ENCODE data around the gene SETD6.

The SETD6 gene

GRCh38 chr16:58519707-58520106 lies 4.4 kb downstream of the SETD6 start:
- no peaks in the 10 kb centered on the region for H3K27me3 ChIP-seq (ENCODE audit: low read depth)
- in situ Hi-C loops (cut with MboI; ENCODE audit: low sequenced_read_pairs) = no loop called here
- peaks cover 13% of the 10 kb centered on the region for H3K4me1 ChIP-seq
- no peak for DNase-seq (ENCODE audit: low spot score in 2 of 2)
- H3K4me3 ChIP-seq = no peak overlapping the region
- H3K36me3 ChIP-seq (replicated peaks) = peaks cover 82% of the 10 kb centered on the region
- no peaks in the 10 kb centered on the region for H3K9me3 ChIP-seq

- Histone ChIP-seq H3K4me1 (no peaks in the 10 kb centered on the region), H3K36me3 (replicated peaks) (peaks cover 89% of the 10 kb centered on the region), H3K27me3 (ENCODE audit: low read depth) (no peaks in the 10 kb centered on the region), H3K9me3 (no peaks in the 10 kb centered on the region), H3K4me3 (no peak overlapping the region)
- DNase-seq (ENCODE audit: low spot score in 2 of 2) = no peak
- in situ Hi-C loops (cut with MboI; ENCODE audit: low sequenced_read_pairs) = loop anchor here (5.0 kb wide), 1 partner anchor 42 kb away; no protein-coding TSS in a partner anchor
Observed at GRCh38 chr16:58530179-58530578, 14.9 kb downstream of the SETD6 start.

DNA sequence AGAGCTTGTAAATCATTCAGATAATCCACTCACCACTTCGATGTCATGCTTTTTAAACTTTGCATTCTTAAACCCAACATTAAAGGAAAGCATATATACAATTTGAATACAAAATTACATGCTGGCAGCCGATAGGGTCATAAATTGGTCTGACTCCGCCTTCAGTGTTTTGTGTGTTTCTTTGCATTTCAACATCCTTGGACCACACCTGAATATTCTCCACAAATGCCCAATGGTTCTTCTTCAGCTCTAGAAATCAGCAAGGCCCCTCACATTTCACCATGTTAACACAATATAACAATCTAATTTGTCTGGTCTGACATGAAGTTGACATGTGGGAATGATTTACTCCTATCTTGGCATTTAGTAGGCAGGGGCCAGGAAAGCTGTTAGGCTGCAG lies 17.1 kb downstream of the SETD6 start:
- H3K4me1 ChIP-seq = no peaks in the 10 kb centered on the region
- H3K4me3 ChIP-seq = no peak overlapping the region
- H3K9me3 ChIP-seq = no peaks in the 10 kb centered on the region
- in situ Hi-C loops (cut with MboI; ENCODE audit: low sequenced_read_pairs) = loop anchor here (5.0 kb wide), 1 partner anchor 40 kb away; no protein-coding TSS in a partner anchor
- H3K36me3 ChIP-seq (replicated peaks) = peaks cover 93% of the 10 kb centered on the region
- H3K27me3 ChIP-seq (ENCODE audit: low read depth) = no peaks in the 10 kb centered on the region
- no peak for DNase-seq (ENCODE audit: low spot score in 2 of 2)

- Histone ChIP-seq H3K36me3 (replicated peaks) (peaks cover 94% of the 10 kb centered on the region), H3K9me3 (no peaks in the 10 kb centered on the region), H3K4me3 (no peak overlapping the region), H3K4me1 (no peaks in the 10 kb centered on the region), H3K27me3 (ENCODE audit: low read depth) (no peaks in the 10 kb centered on the region)
- in situ Hi-C loops (cut with MboI; ENCODE audit: low sequenced_read_pairs) = loop anchor here (5.0 kb wide), 1 partner anchor 38 kb away; no protein-coding TSS in a partner anchor
- DNase-seq (ENCODE audit: low spot score in 2 of 2) = no peak
Observed at GRCh38 chr16:58533751-58534470, 18.6 kb downstream of the SETD6 start.

- in situ Hi-C loops (cut with MboI; ENCODE audit: low sequenced_read_pairs) = no loop called here
- DNase-seq (ENCODE audit: low spot score in 2 of 2) = no peak
- Histone ChIP-seq H3K4me1 (no peaks in the 10 kb centered on the region), H3K27me3 (ENCODE audit: low read depth) (no peaks in the 10 kb centered on the region), H3K9me3 (no peaks in the 10 kb centered on the region), H3K4me3 (no peak overlapping the region), H3K36me3 (replicated peaks) (peaks cover 97% of the 10 kb centered on the region)
Observed at GRCh38 chr16:58535100-58535499, 19.8 kb downstream of the SETD6 start.

- H3K36me3 ChIP-seq (replicated peaks) = peaks cover 99% of the 10 kb centered on the region
- DNase-seq (ENCODE audit: low spot score in 2 of 2) = no peak
- H3K9me3 ChIP-seq = no peaks in the 10 kb centered on the region
- no peaks in the 10 kb centered on the region for H3K4me1 ChIP-seq
- no peaks in the 10 kb centered on the region for H3K27me3 ChIP-seq (ENCODE audit: low read depth)
- in situ Hi-C loops (cut with MboI; ENCODE audit: low sequenced_read_pairs) = no loop called here
- H3K4me3 ChIP-seq = no peak overlapping the region
Observed at GRCh38 chr16:58536278-58536677, 21.0 kb downstream of the SETD6 start.

- DNase-seq (ENCODE audit: low spot score in 2 of 2) = no peak
- H3K4me1 ChIP-seq = no peaks in the 10 kb centered on the region
- H3K27me3 ChIP-seq (ENCODE audit: low read depth) = no peaks in the 10 kb centered on the region
- H3K36me3 ChIP-seq (replicated peaks) = peaks cover 99% of the 10 kb centered on the region
- no peaks in the 10 kb centered on the region for H3K9me3 ChIP-seq
- no peak overlapping the region for H3K4me3 ChIP-seq
- in situ Hi-C loops (cut with MboI; ENCODE audit: low sequenced_read_pairs) = no loop called here
Observed at GRCh38 chr16:58537124-58537906, 22.0 kb downstream of the SETD6 start.

- H3K27me3 ChIP-seq (ENCODE audit: low read depth) = no peaks in the 10 kb centered on the region
- no peak overlapping the region for H3K4me3 ChIP-seq
- no peaks in the 10 kb centered on the region for H3K4me1 ChIP-seq
- DNase-seq (ENCODE audit: low spot score in 2 of 2) = no peak
- in situ Hi-C loops (cut with MboI; ENCODE audit: low sequenced_read_pairs) = no loop called here
- H3K9me3 ChIP-seq = no peaks in the 10 kb centered on the region
- H3K36me3 ChIP-seq (replicated peaks) = peaks cover 98% of the 10 kb centered on the region
Observed at GRCh38 chr16:58541711-58542110, 26.4 kb downstream of the SETD6 start.

- no peak overlapping the region for H3K4me3 ChIP-seq
- in situ Hi-C loops (cut with MboI; ENCODE audit: low sequenced_read_pairs) = no loop called here
- DNase-seq (ENCODE audit: low spot score in 2 of 2) = no peak
- peaks cover 98% of the 10 kb centered on the region for H3K36me3 ChIP-seq (replicated peaks)
- no peaks in the 10 kb centered on the region for H3K4me1 ChIP-seq
- H3K9me3 ChIP-seq = no peaks in the 10 kb centered on the region
- no peaks in the 10 kb centered on the region for H3K27me3 ChIP-seq (ENCODE audit: low read depth)
Observed at GRCh38 chr16:58542291-58542690, 27.0 kb downstream of the SETD6 start.

GRCh38 chr16:58543685-58544084 lies 28.4 kb downstream of the SETD6 start:
- Histone ChIP-seq H3K4me3 (no peak overlapping the region), H3K4me1 (no peaks in the 10 kb centered on the region), H3K36me3 (replicated peaks) (peaks cover 98% of the 10 kb centered on the region), H3K9me3 (no peaks in the 10 kb centered on the region), H3K27me3 (ENCODE audit: low read depth) (no peaks in the 10 kb centered on the region)
- in situ Hi-C loops (cut with MboI; ENCODE audit: low sequenced_read_pairs) = no loop called here
- DNase-seq (ENCODE audit: low spot score in 2 of 2) = no peak

DNA sequence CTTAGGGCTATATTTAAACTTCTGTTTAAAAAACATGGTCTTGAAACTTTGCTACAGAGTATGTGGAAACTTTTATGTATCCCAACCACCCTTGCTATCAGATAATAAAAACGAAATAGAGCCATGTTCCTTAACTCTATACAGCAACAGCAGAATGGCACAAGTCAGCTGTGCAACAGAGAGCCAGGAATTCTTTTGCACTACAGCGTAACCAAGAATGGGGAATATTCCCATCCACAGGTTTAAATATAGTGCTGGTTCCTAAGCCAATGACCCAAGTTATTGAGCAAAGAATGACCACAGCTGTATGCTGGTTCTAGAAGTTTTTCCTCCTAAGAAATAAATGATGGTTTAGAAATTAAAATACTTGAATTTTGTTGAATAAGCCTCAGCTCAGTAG lies 33.1 kb downstream of the SETD6 start:
- H3K4me3 ChIP-seq = no peak overlapping the region
- in situ Hi-C loops (cut with MboI; ENCODE audit: low sequenced_read_pairs) = no loop called here
- no peaks in the 10 kb centered on the region for H3K9me3 ChIP-seq
- H3K4me1 ChIP-seq = no peaks in the 10 kb centered on the region
- no peak for DNase-seq (ENCODE audit: low spot score in 2 of 2)
- peaks cover 96% of the 10 kb centered on the region for H3K36me3 ChIP-seq (replicated peaks)
- no peaks in the 10 kb centered on the region for H3K27me3 ChIP-seq (ENCODE audit: low read depth)

GRCh38 chr16:58551496-58551895 lies 36.2 kb downstream of the SETD6 start:
- DNase-seq (ENCODE audit: low spot score in 2 of 2) = no peak
- in situ Hi-C loops (cut with MboI; ENCODE audit: low sequenced_read_pairs) = no loop called here
- peaks cover 94% of the 10 kb centered on the region for H3K36me3 ChIP-seq (replicated peaks)
- H3K4me1 ChIP-seq = no peaks in the 10 kb centered on the region
- no peaks in the 10 kb centered on the region for H3K9me3 ChIP-seq
- no peaks in the 10 kb centered on the region for H3K27me3 ChIP-seq (ENCODE audit: low read depth)
- H3K4me3 ChIP-seq = no peak overlapping the region

GRCh38 chr16:58556678-58557077 lies 41.4 kb downstream of the SETD6 start:
- Histone ChIP-seq H3K4me3 (no peak overlapping the region), H3K4me1 (no peaks in the 10 kb centered on the region), H3K27me3 (ENCODE audit: low read depth) (no peaks in the 10 kb centered on the region), H3K9me3 (no peaks in the 10 kb centered on the region), H3K36me3 (replicated peaks) (peaks cover 92% of the 10 kb centered on the region)
- in situ Hi-C loops (cut with MboI; ENCODE audit: low sequenced_read_pairs) = no loop called here
- DNase-seq (ENCODE audit: low spot score in 2 of 2) = no peak

- H3K27me3 ChIP-seq (ENCODE audit: low read depth) = no peaks in the 10 kb centered on the region
- H3K4me3 ChIP-seq = no peak overlapping the region
- DNase-seq (ENCODE audit: low spot score in 2 of 2) = peak in 1 of 2 experiments; percentile 74
- in situ Hi-C loops (cut with MboI; ENCODE audit: low sequenced_read_pairs) = no loop called here
- peaks cover 12% of the 10 kb centered on the region for H3K4me1 ChIP-seq
- H3K36me3 ChIP-seq (replicated peaks) = peaks cover 71% of the 10 kb centered on the region
- H3K9me3 ChIP-seq = no peaks in the 10 kb centered on the region
Observed at GRCh38 chr16:58563235-58563634, 47.9 kb downstream of the SETD6 start.

All from HAP-1 (cell line).